ENCODE measurements around the gene ADAMTSL1.

GRCh38 chr9:18819418-18819817 is 345.5 kb downstream of the ADAMTSL1 start:
- TF ChIP-seq USF2 (CRISPR knock-in tag; IDR thresholded peaks at IDR 0.05), result no peak
- TF ChIP-seq CTCF (IDR thresholded peaks at IDR 0.05 in 2 of 3, conservative IDR thresholded peaks at IDR 0.05 in 1 of 3; ENCODE audit: insufficient read depth in 2 of 3, low read depth in 1 of 3, low read length in 3 of 3), result no peak
- TF ChIP-seq ZNF12 (CRISPR knock-in tag; IDR thresholded peaks at IDR 0.05), result no peak
- no peak for TF ChIP-seq CBX2 (IDR thresholded peaks at IDR 0.05; ENCODE audit: insufficient read depth, low read length, poor library complexity, severe bottlenecking)
- no peak for TF ChIP-seq SP2 (IDR thresholded peaks at IDR 0.05; ENCODE audit: extremely low read depth, low read depth, low read length, poor library complexity, severe bottlenecking)

All from K562 (cell line).